Femur (tissue), 1 donor: ENCODE measurements around the gene SCYL2.
A peak's percentile ranks its signal among the peaks of the same experiment; 100 is the strongest.
"Not testable (repeated sequence)": the region's sequence is repeated elsewhere in the genome, so short reads cannot be mapped to it uniquely, and the experiment has no call there.

Source experiments
- DNase-seq: peaks from one replicate; pipeline ENCODE4 v3.0.0-alpha.2; 2017

SCYL2 gene, protein sequence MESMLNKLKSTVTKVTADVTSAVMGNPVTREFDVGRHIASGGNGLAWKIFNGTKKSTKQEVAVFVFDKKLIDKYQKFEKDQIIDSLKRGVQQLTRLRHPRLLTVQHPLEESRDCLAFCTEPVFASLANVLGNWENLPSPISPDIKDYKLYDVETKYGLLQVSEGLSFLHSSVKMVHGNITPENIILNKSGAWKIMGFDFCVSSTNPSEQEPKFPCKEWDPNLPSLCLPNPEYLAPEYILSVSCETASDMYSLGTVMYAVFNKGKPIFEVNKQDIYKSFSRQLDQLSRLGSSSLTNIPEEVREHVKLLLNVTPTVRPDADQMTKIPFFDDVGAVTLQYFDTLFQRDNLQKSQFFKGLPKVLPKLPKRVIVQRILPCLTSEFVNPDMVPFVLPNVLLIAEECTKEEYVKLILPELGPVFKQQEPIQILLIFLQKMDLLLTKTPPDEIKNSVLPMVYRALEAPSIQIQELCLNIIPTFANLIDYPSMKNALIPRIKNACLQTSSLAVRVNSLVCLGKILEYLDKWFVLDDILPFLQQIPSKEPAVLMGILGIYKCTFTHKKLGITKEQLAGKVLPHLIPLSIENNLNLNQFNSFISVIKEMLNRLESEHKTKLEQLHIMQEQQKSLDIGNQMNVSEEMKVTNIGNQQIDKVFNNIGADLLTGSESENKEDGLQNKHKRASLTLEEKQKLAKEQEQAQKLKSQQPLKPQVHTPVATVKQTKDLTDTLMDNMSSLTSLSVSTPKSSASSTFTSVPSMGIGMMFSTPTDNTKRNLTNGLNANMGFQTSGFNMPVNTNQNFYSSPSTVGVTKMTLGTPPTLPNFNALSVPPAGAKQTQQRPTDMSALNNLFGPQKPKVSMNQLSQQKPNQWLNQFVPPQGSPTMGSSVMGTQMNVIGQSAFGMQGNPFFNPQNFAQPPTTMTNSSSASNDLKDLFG

DNA sequence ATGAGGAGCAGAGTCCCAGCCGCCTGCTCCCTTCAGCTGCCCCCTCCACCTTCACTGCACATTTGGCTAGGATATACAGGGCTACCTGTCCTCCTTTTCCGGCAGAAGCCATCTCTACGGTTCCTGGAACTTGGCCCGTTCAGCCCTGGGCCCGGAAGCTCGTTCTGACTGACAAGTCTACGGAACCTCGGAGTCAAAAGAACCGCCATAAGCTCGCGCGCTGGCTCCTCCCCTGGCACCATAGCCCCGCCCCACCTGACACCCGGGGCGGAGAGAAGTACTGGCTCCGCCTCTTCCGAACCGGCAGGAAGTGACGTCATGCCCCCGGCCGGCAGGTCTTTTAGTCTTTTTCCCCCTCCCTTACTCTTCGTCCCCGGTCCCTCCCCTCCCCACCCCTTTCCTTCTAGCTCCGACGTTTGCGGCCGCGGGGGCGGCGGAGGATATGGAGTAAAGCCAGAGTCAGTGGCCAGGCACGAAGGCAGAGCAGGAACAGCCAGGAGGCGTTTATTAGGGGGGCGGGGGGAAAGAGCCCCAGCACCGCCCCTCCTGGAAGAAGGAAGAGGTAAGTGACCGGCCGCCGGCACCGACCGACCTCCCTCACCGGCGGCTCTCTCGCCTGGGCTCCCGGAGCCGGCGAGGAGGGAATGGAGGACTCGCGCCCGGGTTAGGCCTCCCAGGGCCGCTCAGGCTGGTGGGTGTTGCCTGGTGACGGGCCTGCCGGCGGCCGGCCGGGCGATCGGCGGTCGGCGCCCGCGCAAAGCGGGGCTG, at the start of gene SCYL2, which contains the start of gene DEPDC4:
Gene SCYL2 (plus strand): TSS at position 343 of the 768 bp plus-strand sequence. CDS start 15,794 bp downstream, outside the sequence.
Gene DEPDC4 (minus strand): TSS at position 245 of the 768 bp plus-strand sequence. CDS start 3 bp downstream, at position 242.
- DNase-seq = peak; percentile 98

DNA sequence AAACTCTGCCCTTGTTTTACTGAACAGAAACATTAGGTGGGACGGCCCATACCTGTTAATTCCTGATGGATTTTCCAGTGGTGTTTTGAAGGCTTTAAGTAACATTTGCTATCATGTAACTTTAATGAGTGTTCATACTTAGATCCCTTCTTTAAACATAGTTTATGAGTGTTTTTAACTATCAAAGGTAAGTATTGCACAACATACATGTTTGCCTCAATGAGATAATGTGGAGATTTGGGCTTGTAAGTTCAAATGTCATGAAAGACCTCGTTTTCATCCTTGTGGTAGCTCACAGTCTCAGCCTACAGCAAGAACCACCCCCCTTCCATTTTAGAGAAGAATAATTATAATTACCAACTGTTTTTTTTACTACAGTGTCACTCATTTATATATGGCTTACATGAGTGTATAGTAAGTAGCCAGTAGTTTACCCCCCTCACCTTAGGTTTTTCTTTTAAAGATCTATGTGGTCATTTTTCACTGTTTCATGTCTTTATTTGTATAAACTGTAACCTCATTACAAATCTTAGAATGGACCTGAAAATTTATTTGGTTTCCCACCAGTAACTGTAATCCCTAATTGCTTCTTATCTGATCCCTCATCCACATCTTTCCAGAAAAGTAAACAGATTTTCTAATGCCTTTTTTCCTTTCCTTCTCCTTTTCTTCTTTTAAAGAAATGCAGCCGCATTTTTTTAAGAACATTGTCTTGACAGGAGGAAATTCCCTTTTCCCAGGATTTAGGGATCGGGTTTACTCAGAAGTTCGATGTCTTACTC, 47.5 kb upstream of the SCYL2 start:
- no peak for DNase-seq

DNA sequence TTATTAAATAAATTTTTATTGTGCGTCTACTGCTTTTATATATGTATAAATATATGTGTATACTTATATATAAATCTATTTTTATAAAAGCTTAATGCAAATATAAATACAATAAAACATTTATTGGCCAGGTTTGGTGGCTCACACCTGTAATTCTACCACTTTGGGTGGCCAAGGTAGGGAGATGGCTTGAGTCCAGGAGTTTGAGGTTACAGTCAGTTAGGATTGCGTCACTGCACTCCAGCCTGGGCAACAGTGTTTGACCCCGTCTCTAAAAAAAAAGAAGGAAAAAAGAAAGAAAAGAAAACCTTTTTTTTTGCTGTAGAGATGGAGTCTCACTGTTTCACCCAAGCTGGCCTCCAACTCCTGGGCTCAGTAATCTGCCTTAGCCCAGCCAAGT, 45.5 kb upstream of the SCYL2 start:
- DNase-seq = no peak

DNA sequence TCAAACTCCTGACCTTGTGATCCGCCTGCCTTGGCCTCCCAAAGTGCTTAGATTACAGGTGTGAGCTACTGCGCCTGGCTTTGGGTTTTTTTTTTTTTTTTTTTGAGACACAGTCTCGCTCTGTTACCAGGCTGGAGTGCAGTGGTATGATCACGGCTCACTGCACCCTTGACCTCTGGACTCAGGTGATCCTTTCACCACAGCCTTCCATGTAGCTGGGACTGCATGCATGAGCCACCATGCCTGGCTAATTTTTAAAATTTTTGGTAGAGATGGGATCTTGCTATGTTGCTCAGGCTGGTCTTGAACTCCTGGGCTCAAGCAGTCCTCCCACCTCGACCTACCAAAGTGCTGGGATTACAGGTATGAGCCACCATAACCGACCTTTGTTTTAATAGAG, 44.8 kb upstream of the SCYL2 start:
- DNase-seq = not testable (repeated sequence)

DNA sequence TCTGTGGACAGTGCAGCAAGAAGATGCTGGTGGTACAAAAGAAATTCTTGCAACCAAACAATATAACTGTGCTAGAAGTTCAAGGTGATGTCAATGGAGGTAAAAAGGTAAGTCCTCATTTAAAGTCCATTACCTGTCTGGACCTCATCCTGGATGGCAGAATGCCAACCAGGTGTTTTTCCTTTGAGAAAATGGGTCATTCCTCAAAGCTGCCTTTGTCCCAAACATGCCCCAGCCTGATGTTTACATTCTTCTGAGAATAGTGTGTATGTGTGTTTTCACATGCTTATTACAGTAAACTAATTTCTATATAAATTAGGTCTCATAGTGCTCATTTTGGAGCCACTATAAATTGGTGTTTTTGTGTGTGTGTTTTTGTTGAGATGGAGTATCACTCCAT, 41.5 kb upstream of the SCYL2 start:
- no peak for DNase-seq

DNA sequence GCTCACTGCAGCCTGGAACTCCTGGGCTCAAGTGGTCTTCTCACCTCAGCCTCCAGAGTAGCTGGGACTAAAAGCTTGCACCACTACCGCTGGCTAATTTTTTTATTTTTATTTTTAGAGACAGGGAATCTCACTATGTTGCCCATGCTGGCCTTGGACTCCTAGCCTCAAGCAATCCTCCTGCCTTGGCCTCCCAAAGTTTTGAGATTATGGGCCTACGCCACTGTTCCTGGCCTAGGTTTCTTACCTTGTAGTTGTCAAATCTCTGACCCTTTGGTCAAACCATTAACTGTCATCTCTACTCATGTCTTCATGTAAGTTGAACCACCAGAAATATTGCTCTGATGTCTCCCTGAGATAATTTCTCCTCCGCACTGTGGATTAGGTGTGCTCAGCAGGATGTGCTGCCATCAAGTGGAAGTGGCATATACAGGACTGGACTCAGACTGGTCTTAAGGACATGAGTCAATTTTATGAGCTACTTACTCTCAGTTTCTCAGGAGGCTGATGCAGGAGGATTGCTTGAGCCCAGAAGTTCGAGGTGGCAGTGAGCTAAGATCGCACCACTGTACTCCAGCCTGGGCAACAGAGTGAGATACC, 37.8 kb upstream of the SCYL2 start:
- no peak for DNase-seq

DNA sequence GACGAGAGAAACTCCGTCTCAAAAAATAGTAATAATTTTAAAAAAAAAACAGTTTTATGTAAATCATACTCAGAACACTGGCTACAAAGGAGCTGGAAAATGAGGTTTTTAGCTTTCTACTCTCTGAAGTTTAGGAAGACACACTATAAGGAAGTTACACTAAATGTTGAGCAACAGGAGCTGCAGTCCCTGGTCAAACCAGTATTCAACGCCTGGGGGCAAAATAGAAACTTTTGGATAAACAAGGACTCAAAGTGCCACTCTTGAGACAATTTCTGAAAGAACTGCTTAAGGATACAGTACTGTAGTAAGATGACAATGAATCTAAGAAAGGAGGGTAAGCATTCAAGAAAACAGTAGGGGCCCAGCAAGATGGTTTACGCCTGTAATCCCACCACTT, 37.1 kb upstream of the SCYL2 start:
- DNase-seq = no peak

DNA sequence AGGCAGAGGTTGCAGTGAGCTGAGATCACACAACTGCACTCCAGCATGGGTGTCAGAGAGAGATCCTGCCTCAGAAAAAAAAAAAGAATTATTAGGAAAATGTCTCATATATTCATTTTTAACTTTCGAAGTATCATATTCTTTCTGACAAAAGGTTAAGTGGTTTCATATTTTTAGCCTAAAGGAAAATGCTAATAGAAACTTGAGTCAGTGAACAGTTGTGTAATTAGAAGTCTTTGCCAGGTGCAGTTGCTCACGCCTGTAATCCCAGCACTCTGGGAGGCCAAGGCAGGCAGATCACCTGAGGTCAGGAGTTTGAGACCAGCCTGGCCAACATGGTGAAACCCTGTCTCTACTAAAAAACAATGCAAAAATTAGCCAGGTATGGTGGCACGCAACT, 35.1 kb upstream of the SCYL2 start:
- DNase-seq = not testable (repeated sequence)

DNA sequence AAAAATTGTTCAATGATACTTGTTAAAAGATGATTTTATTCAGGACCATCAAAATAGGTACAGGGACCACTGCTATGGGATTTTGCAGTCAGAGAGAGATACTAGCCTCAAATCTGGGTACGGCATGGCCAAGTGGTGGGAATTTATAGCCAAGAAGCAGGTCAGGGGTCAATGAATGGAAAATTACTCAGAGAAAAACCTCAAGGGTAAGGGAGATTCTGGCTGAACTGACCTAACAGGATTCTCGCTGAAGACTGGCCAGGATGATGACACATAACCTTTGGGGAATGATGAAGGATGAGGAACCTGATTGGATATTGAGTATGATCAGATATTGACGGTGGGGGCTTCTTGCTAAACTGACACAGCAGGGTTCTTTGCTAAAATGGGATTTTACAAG, 32.8 kb upstream of the SCYL2 start:
- peak; percentile 22 for DNase-seq

DNA sequence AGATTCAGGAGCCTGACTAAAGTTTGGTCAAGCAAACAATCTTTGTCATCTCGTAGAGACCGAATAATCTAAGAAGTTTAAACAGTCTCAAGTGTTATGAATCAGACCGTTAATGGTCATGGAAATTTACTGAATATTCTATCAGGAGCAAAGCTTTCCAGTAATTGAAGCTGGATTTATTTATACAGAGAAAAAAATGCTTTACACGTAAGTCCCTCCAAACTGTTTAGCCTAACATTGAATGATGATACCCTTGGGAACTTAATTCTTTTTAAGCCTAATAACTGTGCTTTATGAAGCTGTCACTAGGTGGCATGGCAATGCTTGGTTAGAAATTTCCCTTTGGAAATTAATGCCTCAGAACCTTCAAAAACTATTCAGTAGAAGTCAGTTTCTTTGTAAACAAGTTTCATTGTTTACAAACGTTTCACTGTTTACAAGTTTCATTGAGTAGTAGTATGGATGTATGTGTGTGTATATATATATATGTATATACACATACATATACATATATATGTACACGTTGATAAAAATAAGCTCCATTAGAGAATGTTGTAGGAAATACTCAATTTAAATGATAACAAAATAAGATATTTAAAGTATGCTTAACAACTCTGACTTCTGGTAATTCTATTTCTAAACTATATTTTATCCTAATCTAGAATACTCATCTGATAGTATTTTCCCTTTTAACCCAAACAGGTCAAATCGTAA, 32.2 kb upstream of the SCYL2 start:
- no peak for DNase-seq

DNA sequence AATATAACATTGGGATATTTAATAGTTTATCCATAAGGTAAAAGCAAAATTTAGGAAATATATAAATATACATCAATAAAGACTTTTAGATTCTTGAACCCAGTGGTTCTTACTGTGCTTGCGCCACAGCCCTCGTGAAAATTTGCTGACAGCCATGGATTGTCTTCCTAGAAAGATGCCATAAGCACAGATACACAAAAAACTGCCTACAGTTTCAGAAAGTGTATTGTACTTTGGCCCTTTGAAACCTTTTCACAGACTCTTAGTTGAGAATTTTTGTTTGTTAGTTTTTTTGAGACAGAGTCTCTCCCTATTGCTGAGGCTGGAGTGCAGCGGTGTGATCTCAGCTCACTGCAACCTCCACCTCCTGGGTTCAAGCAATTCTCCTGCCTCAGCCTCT, 28.2 kb upstream of the SCYL2 start:
- no peak for DNase-seq

DNA sequence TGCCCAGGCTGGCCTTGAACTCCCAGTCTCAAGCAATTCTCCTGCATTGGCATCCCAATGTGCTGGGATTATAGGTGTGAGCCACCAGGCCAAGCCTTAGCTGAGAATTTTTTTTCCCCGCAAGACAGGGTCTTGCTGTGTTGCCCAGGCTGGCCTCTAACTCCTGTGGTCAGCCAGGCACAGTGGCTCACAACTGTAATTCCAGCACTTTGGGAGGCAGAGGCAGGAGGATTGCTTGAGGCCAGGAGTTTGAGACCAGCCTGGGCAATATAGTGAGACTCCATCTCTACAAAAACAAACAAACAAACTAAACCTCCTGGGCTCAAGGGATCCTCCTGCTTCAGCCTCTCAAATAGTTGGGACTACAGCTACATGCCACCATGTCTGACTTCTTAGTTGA, 27.4 kb upstream of the SCYL2 start:
- no peak for DNase-seq

DNA sequence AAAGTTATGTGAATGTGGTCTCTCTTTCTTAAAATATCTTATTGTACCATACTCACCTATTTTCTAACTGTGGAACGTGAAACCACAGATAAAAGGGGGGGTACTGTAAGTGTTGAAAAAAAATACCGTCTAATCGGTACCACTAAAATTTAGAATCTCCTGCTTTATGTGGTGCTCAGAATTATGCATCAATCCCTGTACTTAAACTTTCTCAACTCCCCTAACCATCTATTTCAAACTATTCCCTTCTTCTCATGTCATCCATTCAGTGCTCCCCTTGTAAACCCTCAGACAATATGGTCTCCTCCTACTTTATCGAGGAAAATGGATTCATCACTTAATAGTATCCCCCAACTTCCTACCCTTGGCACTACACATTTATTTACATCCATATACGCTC, 23.8 kb upstream of the SCYL2 start:
- no peak for DNase-seq

DNA sequence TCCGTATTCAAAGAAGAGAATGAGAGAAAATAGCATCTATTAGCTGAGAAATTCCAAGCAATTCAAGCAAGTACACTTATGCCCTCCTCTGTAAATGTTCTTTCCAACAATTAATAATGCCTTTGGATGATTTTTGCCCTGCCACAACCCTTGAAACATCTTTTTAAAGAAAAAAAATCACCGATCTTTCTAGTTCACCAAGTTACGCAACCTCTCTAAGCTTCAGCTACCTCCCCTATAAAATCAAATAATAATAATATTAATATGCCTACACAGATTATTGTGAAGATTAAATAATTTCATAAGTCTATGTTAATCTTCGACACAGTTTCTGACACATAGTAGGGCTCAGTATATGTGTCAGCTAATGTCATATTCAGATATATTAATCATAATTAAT, 19.2 kb upstream of the SCYL2 start:
- DNase-seq = no peak

DNA sequence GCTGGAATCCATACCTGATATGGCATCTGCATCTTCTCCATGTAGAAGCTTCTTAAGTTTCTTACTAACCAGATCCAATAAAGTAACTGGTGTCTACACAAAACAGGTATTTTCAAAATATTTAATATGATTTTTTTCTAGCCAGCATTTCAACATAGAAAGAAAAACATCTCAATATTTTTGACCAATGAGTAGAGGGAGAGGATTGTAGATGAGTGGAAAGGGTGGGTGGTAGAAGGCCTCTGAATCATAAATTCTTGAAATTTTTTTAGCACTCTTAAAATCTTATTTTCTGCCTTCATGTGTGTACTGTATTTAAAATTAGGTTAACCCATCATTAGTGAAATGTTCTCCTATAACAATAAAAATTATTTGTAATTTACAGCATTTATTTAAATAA, 18.1 kb upstream of the SCYL2 start:
- DNase-seq = no peak

DNA sequence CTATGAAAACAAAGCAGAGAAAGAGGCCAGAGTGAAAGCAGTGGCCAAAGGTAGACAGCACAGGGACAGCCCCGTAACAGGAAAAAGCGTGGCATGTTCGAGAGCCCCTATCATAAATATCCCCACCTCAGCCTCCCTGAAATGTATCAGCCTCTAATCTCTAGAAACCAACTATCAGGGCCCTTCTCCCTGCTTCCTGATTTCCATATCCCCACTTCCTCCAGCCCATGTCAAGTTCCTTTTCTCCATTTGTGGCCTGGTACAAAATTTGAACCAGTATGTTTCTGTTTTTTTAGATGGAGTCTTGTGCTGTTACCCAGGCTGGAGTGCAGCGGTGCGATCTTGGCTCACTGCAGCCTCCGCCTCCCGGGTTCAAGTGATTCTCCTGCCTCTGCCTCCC, 17.0 kb upstream of the SCYL2 start:
- no peak for DNase-seq

DNA sequence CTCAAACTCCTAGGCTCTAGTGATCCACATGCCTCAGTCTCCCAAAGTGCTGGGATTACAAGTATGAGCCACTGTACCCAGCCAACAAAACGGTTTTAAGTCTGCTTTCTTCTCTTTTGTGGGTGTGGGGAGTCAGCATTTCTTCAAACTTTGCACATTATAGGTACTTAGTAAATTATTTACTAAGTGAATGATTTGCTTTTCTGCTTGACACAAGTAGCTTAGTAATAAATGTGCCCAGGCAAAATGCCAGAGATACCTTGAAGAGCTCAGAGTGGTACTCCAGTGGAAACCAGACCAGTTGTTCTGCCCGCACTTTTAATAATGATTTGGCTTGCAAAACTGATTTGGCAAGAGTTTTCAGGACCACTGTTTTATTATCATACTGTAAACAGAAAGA, 15.1 kb upstream of the SCYL2 start:
- no peak for DNase-seq

DNA sequence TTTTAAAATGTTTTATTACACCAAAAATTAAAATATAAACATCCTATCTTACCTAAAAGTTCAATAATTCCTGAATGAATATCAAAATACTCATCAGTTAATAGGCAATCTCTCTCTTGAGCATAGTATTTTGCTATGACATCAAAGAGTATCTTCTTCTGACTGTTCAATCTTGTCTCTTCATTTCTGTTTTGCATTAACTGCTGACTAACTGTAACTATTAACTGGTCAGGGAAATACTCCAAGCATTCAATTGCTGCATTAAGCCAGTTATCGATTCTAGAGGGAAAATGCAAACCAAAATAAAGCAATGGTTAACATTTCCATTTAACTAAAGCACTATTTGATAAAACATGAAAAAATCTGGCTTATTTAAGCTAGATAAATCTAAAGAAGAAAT, 13.5 kb upstream of the SCYL2 start:
- DNase-seq = no peak

DNA sequence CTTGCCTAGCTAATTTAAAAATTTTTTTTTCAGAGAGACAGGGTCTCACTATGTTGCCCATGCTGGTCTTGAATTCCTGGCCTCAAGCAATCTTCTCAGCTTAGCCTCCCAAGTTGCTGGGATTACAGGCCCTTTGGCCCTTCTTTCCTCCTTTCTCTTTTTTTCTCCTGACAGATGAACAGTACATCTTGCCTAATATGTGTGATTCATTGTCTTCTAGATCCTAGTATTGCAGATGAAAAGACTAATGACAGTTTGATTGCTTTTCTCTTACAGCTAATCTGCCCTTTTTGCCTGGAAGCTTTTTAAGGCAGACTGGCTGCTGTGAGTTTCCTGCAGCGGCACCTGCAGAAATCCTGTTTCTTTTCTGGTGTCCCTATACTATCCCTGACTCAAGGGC, 12.1 kb upstream of the SCYL2 start:
- DNase-seq = no peak

DNA sequence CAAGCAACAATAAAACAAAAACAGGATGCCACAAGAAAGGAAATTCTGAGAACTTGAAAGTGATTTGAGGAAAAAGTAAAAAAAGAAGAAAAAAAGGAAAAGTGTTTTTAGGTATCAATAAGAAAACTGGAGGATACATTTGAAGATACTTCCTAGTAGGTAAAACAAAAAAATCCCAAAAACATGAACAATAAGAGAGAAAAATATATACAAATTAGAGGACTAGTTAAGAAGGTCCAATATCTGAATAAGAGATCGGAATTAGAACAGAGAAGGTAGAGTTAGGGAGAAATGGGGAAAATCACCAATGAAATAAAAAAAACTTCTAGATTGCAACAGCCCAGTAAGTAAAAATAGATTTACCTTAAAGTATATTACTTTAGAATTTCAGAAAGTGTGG, 8.8 kb upstream of the SCYL2 start:
- DNase-seq = no peak

DNA sequence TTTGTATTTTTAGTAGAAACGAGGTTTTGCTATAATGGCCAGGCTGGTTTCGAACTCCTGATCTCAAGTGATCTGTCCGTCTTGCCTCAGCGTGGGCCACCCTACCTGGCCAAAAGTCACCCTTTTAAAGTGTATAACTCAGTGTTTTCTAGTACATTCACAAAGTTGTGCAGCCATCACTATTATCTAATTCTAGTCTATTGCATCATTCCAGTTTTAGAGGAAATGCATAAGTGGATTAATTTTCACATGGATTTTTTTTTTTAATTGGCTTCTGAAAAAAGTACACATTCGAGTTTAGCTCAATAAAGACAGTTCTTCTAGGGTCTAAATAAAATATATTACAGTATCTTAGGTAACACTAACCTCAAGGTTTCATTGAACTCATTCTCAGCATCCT, 3.8 kb upstream of the SCYL2 start:
- no peak for DNase-seq
